GM12891 (cell line): Measurements from ENCODE around the gene TMEM125.

Experiments
- POLR2A ChIP-seq: IDR thresholded peaks from 2 replicates; pipeline ENCODE4 v1.6.1; 2011; ENCODE audit warnings: low read depth, low read length, control low read depth
- TAF1 ChIP-seq: IDR thresholded peaks from 2 replicates; pipeline ENCODE4 v1.6.1; 2011; ENCODE audit warnings: low read depth, low read length, control low read depth

- TF ChIP-seq POLR2A = no peak
- TF ChIP-seq TAF1 = no peak
Measured at GRCh38 chr1:43304771-43305300, 35.1 kb downstream of the TMEM125 start.
